SIG-M5 treated with dmso at 0.1 percent for 504 hours (cell line): ENCODE measurements around the gene PSMD12.
"Not testable (repeated sequence)": the region's sequence is repeated elsewhere in the genome, so short reads cannot be mapped to it uniquely, and the experiment has no call there.

Experiments used
- DNase-seq: peaks from one replicate; lab custom pipeline; 2025; ENCODE audit not compliant: unreplicated experiment; lab: John Stamatoyannopoulos, UW

Gene PSMD12

GRCh38 chr17:67366193-67367157, at the start of gene PSMD12:
PSMD12 (minus strand) TSS chr17:67366577; CDS start chr17:67366519, 58 bp downstream.
- DNase-seq = peak; percentile 91

GRCh38 chr17:67415291-67415690, 48.9 kb upstream of the PSMD12 start:
- DNase-seq = no peak

DNA sequence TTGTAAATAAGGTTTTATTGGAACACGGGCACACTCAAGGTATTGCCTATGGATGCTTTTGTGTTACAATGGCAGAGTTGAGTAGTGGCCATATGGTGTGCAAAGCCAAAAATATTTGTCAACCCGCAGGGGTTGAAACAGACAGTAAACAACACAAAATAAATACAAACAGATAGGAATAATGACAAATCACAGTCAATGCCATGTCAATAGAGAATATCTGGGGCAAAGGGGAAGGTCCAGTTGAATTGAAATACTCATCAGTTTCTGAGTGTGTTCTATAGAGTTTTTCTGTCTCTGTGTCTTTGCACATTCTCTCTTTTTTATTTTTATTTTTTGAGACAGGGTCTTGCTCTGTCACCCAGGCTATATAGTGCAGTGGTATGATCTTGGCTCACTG, 48.2 kb upstream of the PSMD12 start:
- DNase-seq = no peak

GRCh38 chr17:67414130-67414529, 47.8 kb upstream of the PSMD12 start:
- no peak for DNase-seq

DNA sequence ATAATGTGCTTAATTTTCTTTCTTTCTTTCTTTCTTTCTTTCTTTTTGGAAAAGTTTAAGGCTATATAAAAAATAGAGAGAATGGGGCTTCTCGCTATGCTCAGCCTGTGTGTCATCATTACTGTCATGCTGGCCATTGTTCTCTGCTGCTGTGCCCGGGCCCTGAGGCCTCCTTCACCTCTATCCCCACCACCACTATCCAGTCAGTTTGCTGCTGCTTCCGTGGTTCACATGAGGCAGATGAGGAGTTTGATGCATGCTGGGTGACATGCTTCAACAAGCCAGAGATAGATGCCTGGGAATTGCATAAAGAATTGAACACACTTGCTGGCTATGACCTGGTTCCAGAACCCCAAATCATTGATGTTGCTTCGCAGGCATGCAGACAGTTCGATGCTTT, 47.0 kb upstream of the PSMD12 start:
- DNase-seq = no peak

GRCh38 chr17:67412941-67413340, 46.6 kb upstream of the PSMD12 start:
- no peak for DNase-seq

DNA sequence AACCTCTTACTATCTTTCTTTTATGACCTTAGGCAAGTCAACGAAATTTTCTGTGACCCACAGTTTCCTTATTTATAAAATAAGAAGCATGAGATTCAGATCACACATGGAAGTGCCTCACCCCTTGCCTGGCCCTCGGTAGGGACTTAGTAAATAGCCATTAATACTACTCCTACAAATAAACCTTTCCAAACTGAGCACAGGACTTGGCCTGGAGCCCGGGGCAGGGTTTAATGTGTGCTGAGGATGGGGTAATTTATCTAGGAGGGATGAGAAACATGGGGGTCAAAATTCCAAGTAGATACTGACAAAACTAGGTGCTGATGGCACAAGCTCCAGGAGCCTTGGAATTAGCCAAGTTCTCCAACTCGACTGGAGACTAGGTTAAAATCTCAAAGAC, 45.7 kb upstream of the PSMD12 start:
- no peak for DNase-seq

GRCh38 chr17:67411397-67411796, 45.0 kb upstream of the PSMD12 start:
- DNase-seq = no peak

- DNase-seq = not testable (repeated sequence)
Measured at GRCh38 chr17:67408455-67408830, 42.1 kb upstream of the PSMD12 start.

- DNase-seq = no peak
Measured at GRCh38 chr17:67403483-67403882, 37.1 kb upstream of the PSMD12 start.

- DNase-seq = no peak
Measured at GRCh38 chr17:67403065-67403464, 36.7 kb upstream of the PSMD12 start.

GRCh38 chr17:67401598-67402504, 35.5 kb upstream of the PSMD12 start:
- DNase-seq = peak; percentile 90

DNA sequence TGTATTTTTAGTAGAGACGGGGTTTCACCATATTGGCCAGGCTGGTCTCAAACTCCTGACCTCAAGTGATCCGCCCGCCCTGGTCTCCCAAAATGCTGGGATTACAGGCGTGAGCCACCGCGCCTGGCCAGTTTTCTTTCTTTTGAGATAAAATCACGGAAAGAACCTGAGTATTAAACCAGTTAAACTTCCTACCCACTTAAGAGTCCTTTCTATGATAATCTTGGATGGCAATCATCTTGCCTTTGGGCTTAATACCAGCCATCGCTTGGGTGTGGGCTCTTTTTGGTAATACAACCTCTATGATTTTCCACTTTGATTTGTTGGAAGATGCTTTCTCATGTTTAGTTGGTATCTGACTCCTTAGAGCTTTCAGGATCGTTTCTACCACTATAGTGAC, 34.7 kb upstream of the PSMD12 start:
- DNase-seq = peak; percentile 23

GRCh38 chr17:67400193-67400592, 33.8 kb upstream of the PSMD12 start:
- DNase-seq = no peak

DNA sequence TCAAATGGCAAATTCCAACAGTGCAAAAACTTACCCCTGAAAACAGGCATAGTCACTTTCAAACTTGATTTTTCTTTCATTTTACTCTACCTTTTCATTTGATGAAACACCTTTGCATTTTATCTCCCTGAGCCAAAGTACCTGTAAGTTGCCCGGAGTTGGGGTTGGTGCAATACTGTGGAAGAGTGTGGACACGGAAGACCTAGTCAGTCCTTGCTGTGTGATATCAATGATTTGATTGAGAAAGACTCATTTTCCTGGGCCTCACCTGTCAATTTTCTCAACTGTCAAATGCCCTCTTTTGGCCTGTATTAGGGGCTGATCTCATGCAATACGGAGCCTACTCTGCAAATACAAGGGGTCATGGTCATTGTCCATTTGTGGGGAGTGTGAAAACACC, 33.3 kb upstream of the PSMD12 start:
- no peak for DNase-seq

GRCh38 chr17:67393809-67394397, 27.5 kb upstream of the PSMD12 start:
- no peak for DNase-seq

- DNase-seq = no peak
Measured at GRCh38 chr17:67392111-67392510, 25.7 kb upstream of the PSMD12 start.

DNA sequence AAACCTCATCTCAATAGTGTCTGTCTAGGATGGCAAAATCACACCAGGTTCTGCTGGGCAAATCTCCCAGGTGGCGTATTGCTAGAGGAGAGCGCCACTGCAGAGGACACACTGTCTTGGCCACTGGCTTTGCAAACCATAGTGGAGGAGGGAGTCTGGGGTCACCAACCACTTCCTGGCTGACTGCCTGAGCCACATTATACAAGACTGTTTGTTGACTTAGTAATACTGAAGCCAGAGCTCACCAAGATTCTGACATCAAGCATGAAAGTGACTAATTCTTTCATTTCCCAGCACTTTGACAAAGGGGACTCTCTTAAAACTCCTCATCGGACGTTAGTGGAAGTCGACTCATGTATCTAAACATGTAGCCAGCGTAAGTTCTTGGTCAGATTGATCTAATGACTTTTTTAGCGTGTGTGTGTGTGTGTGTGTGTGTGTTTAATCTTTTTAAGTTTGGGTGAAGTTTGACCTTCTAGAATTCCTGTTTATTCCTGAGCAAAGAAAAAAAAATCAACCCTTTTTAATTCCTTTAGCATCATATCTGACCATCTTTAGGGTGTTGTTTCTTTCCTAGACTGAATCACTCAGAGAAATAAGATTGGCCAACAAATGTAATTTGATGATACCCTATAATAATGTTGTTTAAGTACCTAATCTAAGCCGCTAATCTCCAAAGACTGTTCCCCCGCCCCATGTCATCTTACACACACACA, 24.4 kb upstream of the PSMD12 start:
- DNase-seq = peak; percentile 66

- no peak for DNase-seq
Measured at GRCh38 chr17:67390006-67390645, 23.7 kb upstream of the PSMD12 start.

- DNase-seq = no peak
Measured at GRCh38 chr17:67388986-67389385, 22.6 kb upstream of the PSMD12 start.
